HCT116 (cell line): Measurements from ENCODE around the gene ZACN. TPM values are rescaled to one million over a fixed set of nuclear protein-coding genes. Genes with fewer than 3 reads are reported as not detected.

Source experiments
- ATAC-seq: fragments of 200-7000 bp; cut with Tn5 transposase; 2 replicates; pipeline ENCODE4 v1.9.1; 2020; ENCODE audit warnings: mild to moderate bottlenecking, moderate library complexity
- BruUV-seq: library from RNA; stranded (reverse); fragments of 400-500 nt; replicated peaks from 2 replicates; lab custom pipeline; 2021; lab: Mats Ljungman, UMichigan
- CTCF ChIA-PET: fragments of 300-600 bp; sonication (Branson Sonifier 250); formaldehyde crosslinking; loops from one replicate; lab custom pipeline; 2021; ENCODE audit warnings: antibody characterized with exemption; lab: Charles Lee
- POLR2A ChIA-PET: fragments of 300-600, 350-600 bp; sonication (Branson Sonifier 250); formaldehyde crosslinking; loops from one replicate; lab custom pipeline; 2021; ENCODE audit warnings: antibody characterized with exemption; lab: Charles Lee
- RAD21 ChIA-PET, 2 experiments: fragments of 300-600 bp; sonication (Branson Sonifier 250); formaldehyde crosslinking; loops; one replicate each; lab custom pipeline; 2023; ENCODE audit warnings: low total read pairs in 2 of 2; ENCODE audit not compliant: uncharacterized antibody in 2 of 2, unreplicated experiment in 2 of 2, low non-redundant PET in 1 of 2; lab: Charles Lee
- DNase-seq: peaks from one replicate; pipeline ENCODE4 v3.0.0-alpha.2; 2010; ENCODE audit warnings: low read depth, low spot score
- H2AFZ ChIP-seq: fragments of 200-600 bp; shearing (Covaris generic), sonication (generic); 2 replicates; pipeline ENCODE4 v1.6.1; 2017; ENCODE audit warnings: low read depth, mixed run types, mixed read lengths, antibody characterized with exemption, low read length; ENCODE audit not compliant: poor library complexity, severe bottlenecking
- H3K27ac ChIP-seq: 2 replicates; pipeline ENCODE4 v1.5.1; 2012; ENCODE audit warnings: low read depth, low read length
- H3K27me3 ChIP-seq: fragments of 200-600 bp; sonication (generic); 2 replicates; pipeline ENCODE4 v1.6.1; 2016; ENCODE audit warnings: mixed run types, low read length, mixed read lengths; ENCODE audit not compliant: insufficient read depth
- H3K36me3 ChIP-seq, 2 experiments: fragments of 200-500 bp in 1 of 2; fragments of 200-600 bp in 1 of 2; sonication (Bioruptor generic) in 1 of 2; sonication (generic) in 1 of 2; 2 replicates each; pipeline versions ENCODE4 v1.5.1 to v1.6.1; 2014 to 2016; ENCODE audit warnings: low read length in 2 of 2, inconsistent platforms in 1 of 2, mixed read lengths in 1 of 2, mixed run types in 1 of 2; ENCODE audit not compliant: insufficient read depth in 2 of 2, control insufficient read depth in 1 of 2
- H3K4me1 ChIP-seq, 2 experiments: fragments of 200-600 bp in 1 of 2; sonication (generic) in 1 of 2; 2 replicates each; pipeline versions ENCODE4 v1.5.1 to v1.6.1; 2012 to 2017; ENCODE audit warnings: low read length in 2 of 2, inconsistent platforms in 1 of 2, mild to moderate bottlenecking in 1 of 2, mixed read lengths in 1 of 2, mixed run types in 1 of 2, moderate library complexity in 1 of 2; ENCODE audit not compliant: insufficient read depth in 2 of 2, control insufficient read depth in 1 of 2
- H3K4me2 ChIP-seq: fragments of 200-600 bp; sonication (generic); 2 replicates; pipeline ENCODE4 v1.6.1; 2017; ENCODE audit warnings: mixed run types, low read length, mixed read lengths
- H3K4me3 ChIP-seq, 2 experiments: fragments of 200-600 bp in 1 of 2; sonication (generic) in 1 of 2; replicated peaks in 1 of 2; 2 replicates each; pipeline ENCODE4 v1.5.1; 2011 to 2016; ENCODE audit warnings: low read length in 2 of 2, control low read depth in 1 of 2, low read depth in 1 of 2, mild to moderate bottlenecking in 1 of 2, mixed read lengths in 1 of 2, mixed run types in 1 of 2
- H3K79me2 ChIP-seq: fragments of 200-600 bp; sonication (generic); 2 replicates; pipeline ENCODE4 v1.6.1; 2017; ENCODE audit warnings: mild to moderate bottlenecking, mixed run types, low read length, moderate library complexity, mixed read lengths; ENCODE audit not compliant: insufficient read depth
- H3K9ac ChIP-seq: fragments of 200-600 bp; sonication (generic); 2 replicates; pipeline ENCODE4 v1.6.1; 2016; ENCODE audit warnings: low read length, mixed read lengths
- H3K9me2 ChIP-seq: fragments of 200-600 bp; sonication (generic), shearing (Covaris generic); 2 replicates; pipeline ENCODE4 v1.6.1; 2017; ENCODE audit warnings: mixed run types, mild to moderate bottlenecking, moderate library complexity; ENCODE audit not compliant: insufficient read depth
- H3K9me3 ChIP-seq, 2 experiments: fragments of 200-500 bp in 1 of 2; fragments of 200-600 bp in 1 of 2; sonication (Bioruptor generic) in 1 of 2; sonication (generic) in 1 of 2; 2 replicates each; pipeline ENCODE4 v1.6.1; 2014 to 2017; ENCODE audit warnings: low read length in 2 of 2, mixed read lengths in 2 of 2, inconsistent platforms in 1 of 2, low read depth in 1 of 2, mild to moderate bottlenecking in 1 of 2, mixed run types in 1 of 2, moderate library complexity in 1 of 2; ENCODE audit not compliant: control insufficient read depth in 1 of 2, insufficient read depth in 1 of 2
- H4K20me1 ChIP-seq: fragments of 200-600 bp; sonication (generic), shearing (Covaris generic); 2 replicates; pipeline ENCODE4 v1.6.1; 2017; ENCODE audit warnings: mixed run types, mild to moderate bottlenecking, moderate library complexity; ENCODE audit not compliant: insufficient read depth
- CEBPB ChIP-seq: IDR thresholded peaks from 2 replicates; pipeline ENCODE4 v1.6.1; 2012; ENCODE audit warnings: low read depth
- CTCF ChIP-seq, 3 experiments: fragments of 200-600 bp in 1 of 3; sonication (generic) in 1 of 3; IDR thresholded peaks in 2 of 3; conservative IDR thresholded peaks in 1 of 3; 2 replicates each; pipeline ENCODE4 v1.5.1; 2012 to 2017; ENCODE audit warnings: low read depth in 2 of 3, low read length in 2 of 3, antibody characterized with exemption in 1 of 3, borderline replicate concordance in 1 of 3, control low read depth in 1 of 3, mild to moderate bottlenecking in 1 of 3, mixed read lengths in 1 of 3, mixed run types in 1 of 3, moderate library complexity in 1 of 3; ENCODE audit not compliant: insufficient read depth in 1 of 3
- EGR1 ChIP-seq: IDR thresholded peaks from 2 replicates; pipeline ENCODE4 v1.6.1; 2012; ENCODE audit warnings: low read depth
- ELF1 ChIP-seq: IDR thresholded peaks from 2 replicates; pipeline ENCODE4 v1.6.1; 2012; ENCODE audit warnings: low read depth, borderline replicate concordance
- EZH2 ChIP-seq: fragments of 200-600 bp; sonication (generic); IDR thresholded peaks from 2 replicates; pipeline ENCODE4 v1.6.1; 2017; ENCODE audit warnings: antibody characterized with exemption, mixed run types
- FOSL1 ChIP-seq: IDR thresholded peaks from 2 replicates; pipeline ENCODE4 v1.6.1; 2012; ENCODE audit warnings: low read depth
- POLR2A ChIP-seq: IDR thresholded peaks from 2 replicates; pipeline ENCODE4 v1.7.0; 2011; ENCODE audit warnings: borderline replicate concordance; ENCODE audit not compliant: insufficient read depth, insufficient read length; ENCODE audit errors: extremely low read depth
- POLR2AphosphoS5 ChIP-seq: IDR thresholded peaks from 2 replicates; pipeline ENCODE4 v1.6.1; 2011; ENCODE audit warnings: mild to moderate bottlenecking, low read depth, low read length, moderate library complexity
- RAD21 ChIP-seq: IDR thresholded peaks from 2 replicates; pipeline ENCODE4 v1.6.1; 2012; ENCODE audit warnings: low read depth, mild to moderate bottlenecking
- REST ChIP-seq: IDR thresholded peaks from 2 replicates; pipeline ENCODE4 v1.6.1; 2012; ENCODE audit warnings: low read depth
- SIN3A ChIP-seq: IDR thresholded peaks from 2 replicates; pipeline ENCODE4 v1.6.1; 2012; ENCODE audit warnings: low read depth
- SP1 ChIP-seq: IDR thresholded peaks from 2 replicates; pipeline ENCODE4 v1.6.1; 2012; ENCODE audit warnings: low read depth
- TCF7L2 ChIP-seq: IDR thresholded peaks from 2 replicates; pipeline ENCODE4 v1.7.0; 2011; ENCODE audit warnings: borderline replicate concordance, inconsistent platforms; ENCODE audit not compliant: insufficient read depth, insufficient read length; ENCODE audit errors: extremely low read depth
- YY1 ChIP-seq: IDR thresholded peaks from 2 replicates; pipeline ENCODE4 v1.6.1; 2011; ENCODE audit warnings: low read length, low read depth, moderate library complexity, mild to moderate bottlenecking; ENCODE audit not compliant: insufficient replicate concordance; ENCODE audit errors: extremely low read depth
- ZBTB33 ChIP-seq: IDR thresholded peaks from 2 replicates; pipeline ENCODE4 v1.6.1; 2011; ENCODE audit warnings: mild to moderate bottlenecking, low read length, moderate library complexity; ENCODE audit not compliant: insufficient replicate concordance; ENCODE audit errors: extremely low read depth
- ZNF274 ChIP-seq: fragments of 200-500 bp; sonication (Bioruptor generic); IDR thresholded peaks from 2 replicates; pipeline ENCODE4 v1.6.1; 2014; ENCODE audit warnings: mild to moderate bottlenecking, low read depth, low read length, inconsistent platforms
- intact Hi-C: fragments of 100-400 bp; cut with micrococcal nuclease; formaldehyde crosslinking; loops from 2 replicates; pipeline ENCODE4 v1.10.0; 2022
- total RNA-seq: library from RNA; stranded (reverse); gene quantifications from one replicate; pipeline ENCODE4 v1.2.1, GENCODE V29; 2021; ENCODE audit not compliant: unreplicated experiment
- TF ChIP-seq, protein P1 (sequence below): IDR thresholded peaks from 2 replicates; pipeline ENCODE4 v1.6.1; 2012
- TF ChIP-seq, protein P2 (sequence below): IDR thresholded peaks from 2 replicates; pipeline ENCODE4 v1.6.1; 2012

The ZACN gene
- total RNA-seq, 1 experiment from 2014 or later, result not detected

- no peak for ATAC-seq
- no peaks in the 10 kb centered on the region; the same call in 1 of the 2 replicates for H3K79me2 ChIP-seq
- no peaks in the 10 kb centered on the region for H3K9me2 ChIP-seq
- DNase-seq, result no peak
- H3K4me1 ChIP-seq, result peaks cover 13 to 21% of the 10 kb centered on the region in 2 experiments
- BruUV-seq, result no TSS peak
- ChIA-PET CTCF (no interaction called here), POLR2A (interaction anchor here (2.4 kb wide), 1 partner anchor 10 kb away, joined by 10 read pairs; the partner anchor contains the start of gene EXOC7), RAD21 (no interaction called here)
- TF ChIP-seq EGR1, result no peak
- no peak for TF ChIP-seq ZNF274
- TF ChIP-seq SIN3A, result no peak
- TF ChIP-seq REST, result no peak
- TF ChIP-seq POLR2AphosphoS5, result no peak
- no peak for TF ChIP-seq CTCF (IDR thresholded peaks at IDR 0.05 in 2 of 3, conservative IDR thresholded peaks at IDR 0.05 in 1 of 3; ENCODE audit: borderline replicate concordance in 1 of 3, insufficient read depth in 1 of 3, low read depth in 2 of 3, low read length in 2 of 3)
- TF ChIP-seq ZBTB33, result no peak
- TF ChIP-seq RAD21, result no peak
- TF ChIP-seq SP1, result no peak
- no peak for TF ChIP-seq ELF1
- no peak for TF ChIP-seq FOSL1
- TF ChIP-seq, protein P1, sequence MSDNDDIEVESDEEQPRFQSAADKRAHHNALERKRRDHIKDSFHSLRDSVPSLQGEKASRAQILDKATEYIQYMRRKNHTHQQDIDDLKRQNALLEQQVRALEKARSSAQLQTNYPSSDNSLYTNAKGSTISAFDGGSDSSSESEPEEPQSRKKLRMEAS, result no peak
- no peak for TF ChIP-seq YY1
- TF ChIP-seq POLR2A, result no peak
- no peak for TF ChIP-seq EZH2
- TF ChIP-seq TCF7L2, result no peak
- TF ChIP-seq CEBPB, result no peak
- TF ChIP-seq, protein P2, sequence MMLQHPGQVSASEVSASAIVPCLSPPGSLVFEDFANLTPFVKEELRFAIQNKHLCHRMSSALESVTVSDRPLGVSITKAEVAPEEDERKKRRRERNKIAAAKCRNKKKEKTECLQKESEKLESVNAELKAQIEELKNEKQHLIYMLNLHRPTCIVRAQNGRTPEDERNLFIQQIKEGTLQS, result no peak
- TF ChIP-seq, all 23 proteins: peak for 0
- Histone ChIP-seq H3K9me3 (no peaks in the 10 kb centered on the region), H3K27me3 (no peaks in the 10 kb centered on the region), H2AFZ (no peak overlapping the region), H3K27ac (no peak overlapping the region), H3K4me3 (no peak overlapping the region), H3K36me3 (peaks cover 24 to 40% of the 10 kb centered on the region in 2 experiments), H4K20me1 (no peaks in the 10 kb centered on the region), H3K9ac (no peak overlapping the region), H3K4me2 (peak overlapping the region; percentile 31; the same call in 1 of the 2 replicates)
- intact Hi-C loops, result no loop called here
These were observed 15.1 kb downstream of the ZACN start for GRCh38 chr17:76094046-76094445.
